Activated CD4-positive, alpha-beta T cell treated with anti-CD3 and anti-CD28 coated beads for 4 hours (primary cell): Measurements from ENCODE around the gene SMARCA2.

Experiments used
- DNase-seq, 2 donors: peaks; one replicate each; pipeline ENCODE4 v3.0.0-alpha.2; 2020

The SMARCA2 gene

DNA sequence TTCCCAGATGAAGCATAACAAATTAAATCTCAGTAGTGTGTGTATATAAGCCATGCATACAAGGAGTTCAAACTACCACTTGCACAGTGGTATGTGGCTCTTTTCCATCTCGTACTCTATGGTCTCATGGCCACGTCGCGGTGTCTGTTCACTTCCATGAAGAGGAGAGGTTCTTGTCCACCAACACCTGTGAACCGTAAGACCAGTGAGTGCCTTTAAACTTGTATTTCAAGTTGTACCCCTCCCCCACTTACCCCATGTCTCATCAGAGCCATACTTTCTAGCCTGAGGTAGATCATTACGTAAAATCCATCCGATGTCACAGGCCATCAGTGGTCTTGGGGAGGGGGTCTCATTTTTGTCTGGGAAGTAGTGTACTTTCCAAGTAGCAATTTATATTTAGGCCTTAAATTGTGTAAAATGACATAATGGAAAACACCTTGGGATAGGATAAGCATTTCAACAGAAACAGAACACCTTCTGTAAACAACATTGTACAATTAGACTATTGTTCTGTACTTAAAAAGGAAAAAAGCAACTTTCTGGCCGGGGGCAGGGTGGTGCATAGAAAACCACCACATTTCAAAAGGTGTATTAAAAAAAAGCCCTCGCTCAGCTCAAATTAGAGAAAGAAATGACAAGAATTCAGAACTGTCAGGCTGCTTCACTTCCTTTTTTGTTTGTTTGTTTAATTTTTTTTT lies 163.0 kb downstream of the SMARCA2 start:
- no peak for DNase-seq

DNA sequence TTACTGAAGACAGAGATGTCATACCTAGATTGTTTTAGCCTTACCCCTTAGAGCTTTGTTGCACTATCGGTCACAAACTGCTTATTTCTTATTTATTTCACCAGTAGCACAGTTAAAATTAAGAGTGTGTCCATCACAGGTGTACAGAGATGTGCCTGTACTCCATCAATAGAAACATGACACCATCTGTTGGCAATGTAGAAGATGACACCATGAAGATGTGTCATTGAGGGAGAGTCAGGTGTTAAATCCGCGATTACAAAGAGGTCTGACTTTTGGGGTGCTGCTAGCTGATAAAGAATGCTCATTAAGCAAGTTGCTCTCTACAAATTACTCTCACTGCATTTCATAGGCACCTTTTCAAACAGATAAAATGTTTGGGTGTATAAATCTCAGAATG lies 164.4 kb downstream of the SMARCA2 start:
- no peak for DNase-seq

DNA sequence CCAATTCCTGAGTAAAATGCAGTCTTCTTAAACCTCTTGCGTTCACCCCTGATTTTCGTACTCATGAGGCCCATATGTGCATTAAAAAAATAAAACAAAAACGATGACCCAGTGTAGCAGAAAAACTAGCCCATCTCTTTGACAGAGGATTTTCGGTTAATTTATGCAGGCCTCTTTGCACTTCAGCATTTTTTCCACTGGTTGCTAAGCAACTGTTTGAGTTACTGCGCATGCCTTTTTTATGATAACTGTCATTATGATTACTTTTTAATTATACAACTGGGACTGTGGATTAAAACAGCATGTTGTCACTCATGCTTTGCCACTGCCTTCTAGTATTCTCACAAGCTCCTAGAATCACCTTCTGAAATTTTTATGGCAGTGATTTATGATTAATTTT lies 165.0 kb downstream of the SMARCA2 start:
- no peak for DNase-seq

DNA sequence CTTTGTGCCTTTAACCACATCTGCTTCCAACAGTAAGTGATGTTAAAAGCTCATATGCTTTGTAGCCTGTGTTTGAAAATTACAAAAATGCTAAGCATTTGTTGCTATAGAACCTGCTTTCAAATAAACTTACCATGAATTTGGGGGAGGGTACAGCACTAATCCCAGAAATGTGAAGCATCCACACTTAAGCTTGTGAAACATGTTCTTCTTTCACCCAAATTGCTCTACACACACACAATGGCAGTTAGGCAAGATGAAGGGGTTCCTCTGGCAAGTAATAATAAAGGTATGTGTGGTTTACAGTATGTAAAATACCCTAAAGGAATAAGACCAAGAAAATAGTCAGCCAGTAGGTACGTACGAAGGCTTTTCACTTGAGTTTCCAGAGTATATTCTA lies 165.6 kb downstream of the SMARCA2 start:
- DNase-seq, result no peak

DNA sequence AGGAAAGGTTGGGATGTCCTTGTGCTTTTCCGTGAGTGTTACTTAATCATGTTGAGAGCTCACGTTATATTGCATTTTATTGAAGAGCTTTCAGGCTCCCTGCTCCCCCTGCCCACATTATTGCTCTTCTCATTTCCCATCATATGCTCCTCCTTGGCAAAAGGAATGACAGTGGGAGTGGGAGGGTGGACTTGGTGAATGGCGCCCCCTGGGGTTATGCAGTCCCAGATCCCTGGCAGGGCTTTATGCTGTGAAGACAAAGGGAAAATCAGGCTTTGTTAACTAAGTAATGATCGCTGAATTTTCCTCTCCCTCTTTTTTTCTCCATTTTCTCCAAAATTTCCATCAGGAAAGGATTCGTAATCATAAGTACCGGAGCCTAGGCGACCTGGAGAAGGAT lies 166.6 kb downstream of the SMARCA2 start:
- DNase-seq, result peak in 1 of 2 donors; percentile 21

DNA sequence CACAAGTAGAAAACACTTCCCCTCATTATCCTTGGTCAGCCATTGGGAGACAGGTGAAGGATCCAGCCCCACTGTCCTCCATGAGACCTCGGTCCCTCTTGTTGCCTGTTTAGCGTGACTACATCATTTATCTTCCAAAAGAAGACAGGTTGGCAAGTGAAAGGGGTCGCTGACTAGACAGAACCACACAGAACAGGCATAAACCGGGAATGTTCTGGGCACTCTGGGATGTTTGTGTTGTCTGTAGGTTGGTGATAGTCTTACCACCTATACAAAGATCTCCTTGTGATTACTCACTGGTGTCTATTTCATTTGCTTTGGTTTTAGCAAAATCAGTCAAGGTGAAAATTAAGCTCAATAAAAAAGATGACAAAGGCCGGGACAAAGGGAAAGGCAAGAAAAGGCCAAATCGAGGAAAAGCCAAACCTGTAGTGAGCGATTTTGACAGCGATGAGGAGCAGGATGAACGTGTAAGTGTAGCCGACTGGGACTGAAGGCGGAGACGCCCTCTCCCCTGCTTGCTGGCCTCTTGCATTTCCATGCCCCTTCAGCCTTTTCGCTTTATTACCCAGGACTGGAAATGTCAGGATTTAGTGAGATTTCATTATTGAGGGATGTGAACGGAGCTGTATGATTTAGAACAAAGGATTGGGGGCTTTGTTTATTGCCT lies 175.9 kb downstream of the SMARCA2 start:
- no peak for DNase-seq

DNA sequence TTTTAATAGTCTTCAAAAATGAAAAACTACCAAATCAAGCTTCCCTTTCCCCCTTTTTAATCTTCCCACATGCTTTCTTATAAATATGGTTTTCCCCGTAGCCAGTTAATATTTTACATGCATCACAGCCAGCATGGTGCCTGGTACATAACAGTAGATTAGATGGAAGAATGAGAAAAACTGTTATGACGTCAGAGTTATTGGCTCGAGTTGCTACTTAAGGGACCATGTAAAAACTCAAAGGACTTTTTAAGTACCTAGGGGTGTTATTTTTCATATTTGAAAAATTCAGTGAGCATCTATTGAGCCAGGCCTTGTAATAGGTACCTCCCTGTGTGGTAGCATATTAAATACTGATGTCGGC lies 176.4 kb downstream of the SMARCA2 start:
- DNase-seq, result no peak

DNA sequence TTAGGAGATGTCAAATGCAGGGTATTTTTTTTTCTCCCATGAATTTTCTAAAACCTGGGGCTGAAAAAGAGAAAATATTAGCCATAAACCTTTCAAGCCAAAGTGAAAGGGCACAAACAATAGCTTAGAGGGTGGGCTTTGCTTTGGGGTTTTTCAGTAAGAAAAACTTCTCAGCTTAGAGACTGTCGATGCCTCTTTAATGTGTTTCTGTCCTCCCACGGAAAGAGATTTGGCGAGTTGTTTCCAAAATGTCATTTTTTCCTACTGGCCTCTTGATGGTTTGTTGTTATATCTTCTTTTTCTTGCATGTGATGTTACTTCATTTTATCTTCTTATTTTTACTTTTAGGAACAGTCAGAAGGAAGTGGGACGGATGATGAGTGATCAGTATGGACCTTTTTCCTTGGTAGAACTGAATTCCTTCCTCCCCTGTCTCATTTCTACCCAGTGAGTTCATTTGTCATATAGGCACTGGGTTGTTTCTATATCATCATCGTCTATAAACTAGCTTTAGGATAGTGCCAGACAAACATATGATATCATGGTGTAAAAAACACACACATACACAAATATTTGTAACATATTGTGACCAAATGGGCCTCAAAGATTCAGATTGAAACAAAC lies 177.3 kb downstream of the SMARCA2 start:
- no peak for DNase-seq

DNA sequence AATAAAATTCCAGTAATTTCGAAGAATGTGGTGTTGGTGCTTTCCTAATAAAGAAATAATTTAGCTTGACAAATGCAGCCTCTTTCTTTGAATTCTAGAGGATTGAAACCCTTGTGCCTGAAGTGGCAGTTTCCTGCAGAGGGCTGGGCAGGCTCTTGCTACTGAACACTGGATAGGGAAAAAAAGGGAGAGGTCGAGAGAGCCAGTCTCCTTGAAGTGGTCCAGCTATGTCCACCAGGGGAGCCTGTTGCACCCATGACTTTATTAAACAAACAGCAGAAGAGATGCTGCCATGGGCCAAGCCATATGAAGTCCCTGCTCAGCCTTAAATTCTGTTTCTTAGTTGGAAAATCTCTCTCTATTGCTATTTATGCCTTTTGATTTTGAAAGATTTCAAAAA lies 178.4 kb downstream of the SMARCA2 start:
- no peak for DNase-seq

DNA sequence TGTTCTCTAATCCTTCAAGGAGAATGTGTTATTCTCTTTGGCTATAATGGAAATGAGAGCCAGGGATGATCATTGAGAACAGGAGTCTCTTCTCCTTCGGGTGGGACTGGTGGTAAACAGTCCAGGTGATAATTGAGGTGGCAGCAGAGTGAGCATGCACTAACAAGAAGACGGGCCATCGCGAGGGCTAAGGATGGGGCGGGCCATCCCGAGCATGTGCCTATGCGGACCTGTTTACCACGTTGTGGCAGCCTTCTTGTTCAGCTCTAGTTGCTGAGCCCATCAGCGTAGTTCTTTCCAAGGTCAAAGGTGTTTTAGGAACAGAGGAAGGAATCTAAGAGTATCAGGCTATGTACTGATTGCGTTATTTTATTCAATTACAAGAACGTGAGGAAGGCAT lies 180.1 kb downstream of the SMARCA2 start:
- no peak for DNase-seq

DNA sequence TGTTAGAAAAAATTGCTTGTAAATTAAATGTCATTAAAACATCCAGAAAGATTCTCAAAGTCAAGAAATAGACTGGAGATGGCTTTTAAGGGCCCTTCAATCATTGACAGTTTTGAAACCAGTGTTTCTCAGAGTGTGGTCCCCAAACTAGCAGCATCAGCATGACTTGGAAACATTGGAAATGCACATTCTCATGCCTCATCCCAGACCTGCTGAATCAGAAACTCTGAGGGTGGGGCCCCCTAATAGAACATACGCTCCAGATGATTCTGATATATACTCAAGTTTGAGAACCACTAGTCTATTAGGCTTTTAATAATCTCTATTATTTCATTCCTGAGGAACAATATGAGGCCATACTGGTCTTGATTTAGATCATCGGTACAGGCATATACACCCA lies 181.6 kb downstream of the SMARCA2 start:
- DNase-seq, result no peak

DNA sequence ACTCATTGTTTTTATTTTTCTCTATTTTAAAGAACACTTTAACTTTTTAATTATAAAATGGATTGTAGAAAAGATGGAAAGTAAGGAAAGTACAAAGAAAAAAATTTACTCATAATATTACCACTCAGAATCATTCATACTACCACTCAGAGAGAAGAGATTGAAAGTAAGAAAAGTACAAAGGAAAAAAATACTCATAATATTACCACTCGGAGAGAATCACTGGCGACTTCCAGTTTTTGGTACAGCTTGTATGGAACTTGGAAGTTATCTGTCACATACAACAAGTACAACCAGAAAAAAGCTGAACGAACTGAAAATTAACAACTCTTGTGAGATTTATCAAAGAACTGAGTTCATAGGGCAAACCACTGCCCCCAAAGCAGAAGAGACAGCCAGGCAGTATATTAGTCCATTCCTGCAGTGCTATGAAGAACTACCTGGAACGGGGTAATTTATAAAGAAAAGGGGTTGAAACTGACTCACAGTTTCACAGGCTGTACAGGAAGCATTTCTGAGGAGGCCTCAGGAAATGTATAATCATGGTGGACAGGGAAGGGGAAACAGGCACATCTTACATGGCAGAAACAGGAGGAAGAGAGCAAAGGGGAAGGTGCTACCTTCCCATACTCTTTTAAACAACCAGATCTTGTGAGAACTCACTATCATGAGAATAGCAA lies 183.9 kb downstream of the SMARCA2 start:
- no peak for DNase-seq

DNA sequence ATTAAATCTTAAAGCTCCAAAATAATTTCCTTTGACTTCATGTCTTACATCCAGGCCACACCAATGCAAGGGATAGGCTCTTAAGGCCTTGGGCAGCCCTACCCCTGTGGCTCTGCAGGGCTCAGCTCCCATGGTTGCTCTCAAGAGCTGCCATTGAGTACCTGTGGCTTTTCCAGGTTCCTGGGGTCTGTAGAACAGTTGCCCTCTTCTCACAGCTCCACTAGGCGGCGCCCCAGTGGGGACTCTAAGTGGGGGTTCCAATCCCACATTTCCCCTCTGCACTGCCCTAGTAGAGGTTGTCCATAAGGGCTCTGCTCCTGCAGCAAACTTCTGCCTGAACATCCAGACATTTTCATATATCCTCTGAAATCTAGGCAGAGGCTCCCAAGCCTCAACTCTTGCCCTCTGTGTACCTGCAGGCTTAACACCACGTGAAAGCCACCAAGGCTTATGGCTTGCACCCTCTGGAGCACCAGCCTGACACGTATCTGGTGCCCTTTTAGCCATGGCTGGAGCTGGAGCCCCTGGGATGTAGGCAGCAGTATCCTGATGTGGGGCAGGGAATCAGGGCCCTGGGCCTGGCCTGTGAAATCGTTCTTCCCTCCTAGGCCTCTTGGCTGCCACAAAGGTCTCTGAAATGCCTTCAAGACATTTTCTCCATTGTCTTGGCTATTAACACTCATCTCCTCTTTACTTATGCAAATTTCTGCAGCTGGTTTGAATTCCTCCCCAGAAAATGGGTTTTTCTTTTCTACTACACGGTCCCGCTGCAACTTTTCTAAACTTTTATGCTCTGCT lies 185.1 kb downstream of the SMARCA2 start:
- DNase-seq, result no peak

DNA sequence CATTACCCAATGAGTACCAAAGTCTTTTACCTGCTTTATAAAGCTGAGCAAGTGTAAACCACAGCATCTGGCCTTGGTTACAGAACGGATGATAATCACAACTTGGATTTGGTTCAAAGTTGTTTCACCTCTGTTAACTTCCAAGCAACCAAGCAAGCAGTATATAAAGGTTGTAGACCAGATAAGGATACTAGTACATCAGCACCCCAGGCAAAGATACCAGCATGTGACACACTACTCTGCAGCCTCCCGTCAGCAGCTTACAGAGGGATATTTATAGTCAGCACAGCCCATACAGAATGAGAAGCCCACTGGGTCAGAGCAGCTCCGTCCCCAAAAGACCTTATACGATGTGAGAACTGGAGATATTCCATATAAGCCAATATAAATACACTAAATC lies 193.3 kb downstream of the SMARCA2 start:
- DNase-seq, result no peak

DNA sequence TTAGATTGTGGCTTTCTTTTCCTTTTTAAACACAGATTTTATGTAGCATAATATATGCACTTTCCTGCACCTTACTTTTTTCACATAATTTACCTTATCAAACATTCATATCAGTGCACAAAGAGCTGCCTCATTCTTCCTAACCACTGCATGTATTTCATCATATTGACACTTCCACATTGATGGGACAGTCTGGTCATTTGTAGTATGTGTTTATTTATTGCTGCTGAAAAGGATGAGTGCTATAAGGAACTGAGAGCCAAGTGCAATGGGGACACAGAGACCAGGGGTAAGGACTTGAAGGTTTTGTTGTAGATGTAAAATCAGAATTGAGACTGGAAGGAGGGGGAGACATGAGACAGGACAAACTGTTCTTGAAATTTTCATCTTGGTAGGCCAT lies 193.8 kb downstream of the SMARCA2 start:
- no peak for DNase-seq

DNA sequence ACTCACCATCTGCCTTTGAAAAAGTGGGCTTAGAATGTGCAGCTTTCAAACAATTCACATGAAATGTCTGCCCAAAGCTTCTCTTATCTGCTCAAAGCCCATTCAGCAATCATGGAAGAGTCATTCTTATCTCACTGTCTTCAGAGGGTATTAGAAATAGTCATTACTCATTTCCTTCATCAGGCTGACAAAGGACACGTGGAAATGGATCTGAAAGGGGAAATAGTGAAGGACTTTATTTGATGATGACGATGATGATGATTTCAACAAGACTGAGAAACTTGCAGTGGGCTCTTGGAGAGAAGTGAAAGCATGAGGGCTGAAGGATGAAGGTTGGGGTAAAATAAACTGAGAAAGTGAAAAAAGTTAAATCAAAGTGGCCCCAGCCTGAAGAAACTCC lies 194.3 kb downstream of the SMARCA2 start:
- no peak for DNase-seq

DNA sequence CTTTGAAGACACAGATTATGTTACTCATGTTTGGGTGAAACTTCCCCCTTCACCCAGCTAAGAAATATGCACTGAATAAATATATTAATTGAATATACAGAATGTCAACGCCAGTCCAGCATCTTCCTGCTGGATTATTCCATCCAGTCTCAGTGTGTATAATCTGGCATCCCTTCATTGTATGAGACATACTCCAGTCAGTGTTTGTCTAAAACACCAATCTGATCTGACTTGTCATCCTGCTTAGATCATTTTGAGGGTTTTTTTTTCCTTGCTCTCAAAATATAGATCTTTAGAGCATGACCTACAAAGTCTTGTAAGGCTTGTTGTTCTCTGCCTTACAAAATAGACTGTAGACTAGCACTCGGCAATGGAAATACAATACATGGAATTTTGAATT lies 195.1 kb downstream of the SMARCA2 start:
- no peak for DNase-seq

DNA sequence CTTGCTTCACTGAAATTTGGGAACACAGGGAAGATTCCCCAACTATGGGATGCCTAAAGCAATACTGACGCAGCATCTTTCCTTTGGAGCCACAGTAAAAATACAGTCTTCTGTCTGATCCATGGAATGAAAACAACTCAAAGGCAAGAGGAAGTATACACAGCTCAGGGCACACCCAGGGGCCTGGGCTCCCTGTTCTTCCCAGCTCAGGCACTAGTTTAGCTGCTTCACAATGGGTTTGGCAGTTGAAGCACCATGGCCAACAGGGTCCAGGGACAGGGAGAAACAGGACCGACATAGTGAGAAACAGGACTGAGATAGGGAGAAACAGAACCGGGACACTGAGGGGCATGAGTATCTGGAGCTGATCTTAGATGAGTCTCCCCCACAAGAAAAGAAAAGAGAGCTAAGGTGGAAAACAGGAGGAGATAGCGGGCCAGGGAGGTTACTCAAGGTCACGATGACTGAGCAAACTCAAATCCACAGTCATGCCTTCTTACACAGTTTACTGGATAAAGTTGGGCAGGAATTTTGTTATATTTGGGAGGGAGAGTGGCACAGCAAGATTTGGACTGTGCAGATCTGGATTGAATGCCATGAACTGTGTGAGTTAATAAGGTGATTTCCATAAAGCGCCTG lies 198.8 kb downstream of the SMARCA2 start:
- DNase-seq, result no peak

DNA sequence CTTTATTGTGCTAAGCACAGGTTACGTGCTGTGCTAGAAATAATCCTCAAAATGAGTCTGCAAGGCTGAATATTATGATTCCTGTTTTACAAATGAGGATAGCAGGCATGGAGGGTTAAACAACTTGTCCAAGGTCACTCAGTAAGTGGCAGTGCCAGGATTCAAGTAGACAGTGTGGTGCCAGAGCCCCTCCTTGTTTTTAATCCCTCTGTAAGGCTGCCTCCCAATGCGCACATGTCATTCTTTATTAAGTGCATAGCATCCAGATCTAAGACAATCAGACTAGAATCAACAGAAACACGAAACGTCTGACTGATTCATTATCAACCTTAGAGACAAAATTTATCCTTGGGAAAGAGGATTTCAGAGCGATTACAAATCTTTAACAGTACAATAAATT lies 199.6 kb downstream of the SMARCA2 start:
- DNase-seq, result no peak

DNA sequence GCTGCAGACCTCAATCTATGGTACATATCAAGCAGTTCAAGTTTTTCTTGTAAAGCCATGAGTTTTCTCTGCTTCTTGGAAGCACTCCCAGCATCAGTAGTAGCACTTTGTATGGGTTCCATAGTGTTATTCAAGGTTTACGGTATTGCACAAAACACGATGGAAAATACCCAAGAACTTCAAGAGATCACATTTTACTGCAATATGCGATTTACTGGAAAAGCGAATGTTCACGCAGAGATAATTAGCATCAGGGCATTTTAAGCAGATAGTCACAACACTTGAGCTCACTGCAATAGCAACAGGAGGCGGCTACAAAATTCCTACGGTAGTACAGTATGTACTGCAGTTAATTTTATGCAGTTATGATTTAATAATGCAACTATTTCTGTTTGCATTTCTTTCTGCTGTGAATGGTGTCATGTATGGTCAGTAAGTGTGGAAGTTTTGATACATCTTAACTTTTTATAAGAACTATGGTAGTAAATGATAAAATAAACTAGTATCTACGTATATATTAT lies 200.8 kb downstream of the SMARCA2 start:
- no peak for DNase-seq

DNA sequence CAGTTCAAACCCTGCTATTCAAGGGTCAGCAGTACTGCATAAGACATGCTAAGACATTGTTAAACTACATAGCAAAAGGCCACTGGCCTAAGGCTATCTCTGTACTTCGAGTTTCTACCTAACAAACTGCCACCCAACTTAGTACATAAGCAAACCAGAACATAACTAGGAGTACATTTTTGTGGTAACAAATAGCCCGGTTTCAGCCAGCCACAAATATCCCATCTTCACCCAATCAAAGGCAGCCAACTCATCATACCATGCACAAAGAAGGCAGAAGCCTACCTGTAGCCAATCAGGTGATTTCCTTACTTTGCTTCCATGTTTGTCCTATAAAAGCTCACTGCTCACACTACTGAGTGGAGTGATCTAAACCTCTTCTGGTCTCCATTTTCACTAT lies 201.4 kb downstream of the SMARCA2 start:
- DNase-seq, result no peak

DNA sequence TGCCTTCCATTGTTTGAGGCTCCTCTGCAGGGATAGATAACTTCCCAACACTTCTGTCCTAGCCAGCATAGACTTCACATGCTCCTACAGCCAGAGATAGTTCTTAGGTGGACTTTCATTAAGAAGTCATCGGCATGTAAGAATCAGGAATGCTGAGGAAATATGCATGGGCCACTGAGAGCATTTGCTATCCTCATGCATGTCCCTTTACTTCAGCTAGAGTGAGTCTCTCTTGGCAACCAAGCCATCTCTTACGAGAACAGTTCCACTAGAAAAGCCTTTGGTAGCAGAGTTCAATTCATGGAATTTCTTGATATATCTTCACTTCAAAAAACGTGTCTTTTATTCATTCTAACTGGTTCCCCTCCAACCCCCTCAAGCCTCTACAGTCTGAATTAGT lies 202.4 kb downstream of the SMARCA2 start:
- no peak for DNase-seq
